ENCODE measurements around the gene PLCD4. TPM values are rescaled to one million over a fixed set of nuclear protein-coding genes. Genes with fewer than 3 reads are reported as not detected.

PLCD4 gene
- total RNA-seq (under 1 TPM; 0.85 to 0.91 TPM), total RNA-seq (0.46 to 0.68 reads per million in 2 donors)

- Mint-ChIP-seq H3K4me1 (peaks cover 3% of the 10 kb centered on the region), H3K36me3 (ENCODE audit: low read depth) (no peaks in the 10 kb centered on the region), H3K27me3 (peaks cover 41% of the 10 kb centered on the region), H3K27ac (no peak within 1 kb of the TSS), H3K4me3 (no peak within 1 kb of the TSS)
- ATAC-seq = no peak
- no peak for DNase-seq
- H3K9me3 ChIP-seq (ENCODE audit: control insufficient read depth, low read length, poor library complexity, severe bottlenecking) = no peaks in the 10 kb centered on the region
Measured at GRCh38 chr2:218607436-218608115, at the start of gene PLCD4. TSS of gene PLCD4 (plus strand) at chr2:218607899. CDS start at chr2:218615740, 7,841 bp downstream.

- no peaks in the 10 kb centered on the region for H3K27me3 Mint-ChIP-seq
- peaks cover 15% of the 10 kb centered on the region for H3K36me3 Mint-ChIP-seq (ENCODE audit: low read depth)
- ATAC-seq (no peak), DNase-seq (no peak)
- H3K4me3 Mint-ChIP-seq = no peak overlapping the region
- H3K27ac Mint-ChIP-seq = no peak overlapping the region
- H3K9me3 ChIP-seq (ENCODE audit: control insufficient read depth, low read length, poor library complexity, severe bottlenecking) = no peaks in the 10 kb centered on the region
- peaks cover 6% of the 10 kb centered on the region for H3K4me1 Mint-ChIP-seq
Measured at GRCh38 chr2:218557941-218558340, 49.8 kb upstream of the PLCD4 start.

- Mint-ChIP-seq H3K4me3 (no peak overlapping the region), H3K27ac (no peak overlapping the region), H3K36me3 (ENCODE audit: low read depth) (peaks cover 11% of the 10 kb centered on the region), H3K4me1 (peaks cover 9% of the 10 kb centered on the region), H3K27me3 (no peaks in the 10 kb centered on the region)
- no peak for DNase-seq
- ATAC-seq = no peak
- no peaks in the 10 kb centered on the region for H3K9me3 ChIP-seq (ENCODE audit: control insufficient read depth, low read length, poor library complexity, severe bottlenecking)
Measured at GRCh38 chr2:218558986-218559385, 48.7 kb upstream of the PLCD4 start.

- no peak for DNase-seq
- peaks cover 33% of the 10 kb centered on the region for H3K4me1 Mint-ChIP-seq
- H3K4me3 Mint-ChIP-seq = no peak overlapping the region
- H3K27me3 Mint-ChIP-seq = no peaks in the 10 kb centered on the region
- no peak for ATAC-seq
- H3K27ac Mint-ChIP-seq = peak overlapping the region; percentile 9
- no peaks in the 10 kb centered on the region for H3K9me3 ChIP-seq (ENCODE audit: control insufficient read depth, low read length, poor library complexity, severe bottlenecking)
- peaks cover 6% of the 10 kb centered on the region for H3K36me3 Mint-ChIP-seq (ENCODE audit: low read depth)
Measured at GRCh38 chr2:218564056-218564455, 43.6 kb upstream of the PLCD4 start.

DNA sequence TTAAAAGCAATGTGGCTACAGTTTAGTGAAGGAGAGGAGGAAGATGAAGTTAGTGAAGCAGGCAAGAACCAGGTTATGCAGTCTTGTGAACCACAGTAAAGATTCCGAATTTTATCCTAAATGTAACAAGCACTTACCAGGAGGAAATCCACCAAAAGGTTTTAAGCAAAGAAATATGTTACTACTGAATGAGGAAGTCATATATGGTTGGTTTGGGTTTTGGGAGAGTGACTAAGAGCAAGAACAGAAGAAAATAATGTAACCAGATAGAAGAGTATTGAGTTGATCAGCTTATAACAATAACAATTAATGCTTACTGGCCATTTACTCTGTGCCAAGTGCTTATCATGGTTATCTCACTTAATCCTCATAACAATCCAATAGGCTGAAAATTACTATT lies 41.4 kb upstream of the PLCD4 start:
- DNase-seq (no peak), ATAC-seq (no peak)
- Mint-ChIP-seq H3K27me3 (no peaks in the 10 kb centered on the region), H3K4me3 (peak overlapping the region; percentile 99), H3K36me3 (ENCODE audit: low read depth) (peaks cover 7% of the 10 kb centered on the region), H3K4me1 (peaks cover 55% of the 10 kb centered on the region), H3K27ac (peak overlapping the region; percentile 100)
- H3K9me3 ChIP-seq (ENCODE audit: control insufficient read depth, low read length, poor library complexity, severe bottlenecking) = no peaks in the 10 kb centered on the region

DNA sequence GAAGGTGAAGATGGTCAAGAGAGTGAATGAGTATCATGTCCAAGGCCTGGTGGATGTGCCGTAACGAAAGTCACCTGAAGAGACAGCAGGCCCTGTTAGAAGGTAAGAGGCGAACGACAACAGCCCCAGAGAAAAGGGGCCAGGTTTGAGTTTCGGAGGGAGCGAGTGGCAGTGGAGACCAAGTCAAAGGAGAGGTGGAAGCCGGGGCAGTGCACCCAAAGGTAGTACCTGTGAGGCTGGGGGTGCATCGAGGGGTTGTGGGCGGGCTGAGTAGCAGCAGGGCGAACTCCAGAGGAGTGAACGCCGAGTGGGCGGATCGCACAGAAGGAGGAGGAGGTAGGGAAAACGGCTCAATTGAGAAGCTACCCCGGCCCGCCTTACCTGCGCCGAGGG lies 39.9 kb upstream of the PLCD4 start:
- Mint-ChIP-seq H3K36me3 (ENCODE audit: low read depth) (peaks cover 4% of the 10 kb centered on the region), H3K27me3 (no peaks in the 10 kb centered on the region), H3K27ac (peak overlapping the region; percentile 100), H3K4me3 (peak overlapping the region; percentile 99), H3K4me1 (peaks cover 57% of the 10 kb centered on the region)
- no peaks in the 10 kb centered on the region for H3K9me3 ChIP-seq (ENCODE audit: control insufficient read depth, low read length, poor library complexity, severe bottlenecking)
- DNase-seq = peak; percentile 55 to 68 (median 64)
- ATAC-seq = peak; percentile 62

DNA sequence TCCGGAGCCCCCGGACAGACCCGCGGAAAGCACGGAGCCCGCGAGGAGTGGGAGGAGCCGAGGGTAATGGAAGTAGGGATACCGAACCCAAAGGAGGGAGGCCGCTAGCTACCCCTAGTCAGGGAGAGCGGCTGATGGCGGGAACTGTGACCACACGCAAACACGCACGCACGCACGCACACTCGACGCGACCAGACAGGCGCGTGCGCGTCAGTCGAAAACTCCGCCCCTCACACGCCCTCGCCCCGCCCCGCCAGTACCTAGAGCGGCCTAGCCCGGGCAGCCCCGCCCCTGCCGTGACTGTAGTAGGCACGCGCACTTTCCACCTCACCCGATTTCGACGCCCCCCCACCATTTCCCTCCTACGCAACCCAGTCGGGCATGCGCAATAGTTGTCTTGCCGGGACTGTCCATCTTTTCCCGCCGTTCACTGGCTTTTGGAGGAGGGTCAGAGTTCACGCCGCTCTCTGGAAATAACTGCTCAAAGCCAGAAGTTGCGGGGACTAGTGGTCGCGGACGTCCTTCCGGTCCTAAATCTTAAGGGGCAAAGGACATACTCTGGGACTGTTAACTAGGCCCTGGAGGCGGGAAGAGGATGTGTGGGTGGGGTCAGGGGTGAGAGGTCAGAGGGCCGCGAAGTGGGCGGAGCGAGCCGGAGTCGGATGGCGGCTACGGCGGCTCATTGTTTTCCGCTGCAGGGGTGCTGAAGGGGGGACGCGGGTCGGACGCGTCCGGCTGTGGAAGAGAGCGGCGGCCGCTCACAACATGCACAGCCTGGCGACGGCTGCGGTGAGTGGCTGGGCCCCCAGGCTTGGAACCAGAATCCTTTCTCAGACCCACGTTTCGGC lies 39.3 kb upstream of the PLCD4 start, which contains the start of the genes CNOT9 and USP37:
Gene CNOT9, plus strand, starts transcription at position 650 of the 848 bp plus-strand sequence. Its CDS starts 116 bp downstream, at position 766.
Gene USP37, minus strand, starts transcription at position 162 of the 848 bp plus-strand sequence. CDS start 9,698 bp downstream, outside the sequence.
- peaks cover 57% of the 10 kb centered on the region for H3K4me1 Mint-ChIP-seq
- H3K9me3 ChIP-seq (ENCODE audit: control insufficient read depth, low read length, poor library complexity, severe bottlenecking) = no peaks in the 10 kb centered on the region
- ATAC-seq = peak; percentile 88

DNA sequence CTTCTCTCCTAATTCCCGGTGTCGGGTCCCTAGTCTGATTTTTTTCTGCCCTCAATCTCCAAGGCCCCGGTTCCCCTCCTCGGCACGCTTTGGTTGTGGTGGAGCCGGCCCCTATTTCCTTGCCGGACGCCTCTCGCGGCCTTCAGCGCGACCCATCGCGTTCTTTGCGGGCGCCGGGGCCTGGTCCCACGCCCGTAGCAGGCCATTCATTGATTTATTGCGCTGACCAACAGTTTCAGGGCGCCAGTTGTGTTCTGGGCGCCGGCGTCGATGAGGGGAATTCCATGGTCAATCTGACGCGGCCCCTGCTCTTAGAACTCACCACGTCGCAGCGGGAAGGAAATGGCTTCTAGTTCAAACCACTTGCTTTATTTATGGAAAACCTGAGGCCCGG lies 38.7 kb upstream of the PLCD4 start:
- Mint-ChIP-seq H3K36me3 (ENCODE audit: low read depth) (peaks cover 4% of the 10 kb centered on the region), H3K27me3 (no peaks in the 10 kb centered on the region), H3K4me1 (peaks cover 54% of the 10 kb centered on the region), H3K4me3 (peak overlapping the region; percentile 99), H3K27ac (peak overlapping the region; percentile 100)
- no peaks in the 10 kb centered on the region for H3K9me3 ChIP-seq (ENCODE audit: control insufficient read depth, low read length, poor library complexity, severe bottlenecking)
- ATAC-seq = peak; percentile 22
- peak; percentile 48 to 59 (median 58) for DNase-seq

More for the DNA sequence above, 39.3 kb upstream of the PLCD4 start, which contains the start of the genes CNOT9 and USP37:
- Mint-ChIP-seq H3K27ac (peak within 1 kb of the TSS; percentile 100), H3K27me3 (no peaks in the 10 kb centered on the region), H3K36me3 (ENCODE audit: low read depth) (peaks cover 4% of the 10 kb centered on the region), H3K4me3 (peak within 1 kb of the TSS; percentile 99)
- peak; percentile 100 for DNase-seq

DNA sequence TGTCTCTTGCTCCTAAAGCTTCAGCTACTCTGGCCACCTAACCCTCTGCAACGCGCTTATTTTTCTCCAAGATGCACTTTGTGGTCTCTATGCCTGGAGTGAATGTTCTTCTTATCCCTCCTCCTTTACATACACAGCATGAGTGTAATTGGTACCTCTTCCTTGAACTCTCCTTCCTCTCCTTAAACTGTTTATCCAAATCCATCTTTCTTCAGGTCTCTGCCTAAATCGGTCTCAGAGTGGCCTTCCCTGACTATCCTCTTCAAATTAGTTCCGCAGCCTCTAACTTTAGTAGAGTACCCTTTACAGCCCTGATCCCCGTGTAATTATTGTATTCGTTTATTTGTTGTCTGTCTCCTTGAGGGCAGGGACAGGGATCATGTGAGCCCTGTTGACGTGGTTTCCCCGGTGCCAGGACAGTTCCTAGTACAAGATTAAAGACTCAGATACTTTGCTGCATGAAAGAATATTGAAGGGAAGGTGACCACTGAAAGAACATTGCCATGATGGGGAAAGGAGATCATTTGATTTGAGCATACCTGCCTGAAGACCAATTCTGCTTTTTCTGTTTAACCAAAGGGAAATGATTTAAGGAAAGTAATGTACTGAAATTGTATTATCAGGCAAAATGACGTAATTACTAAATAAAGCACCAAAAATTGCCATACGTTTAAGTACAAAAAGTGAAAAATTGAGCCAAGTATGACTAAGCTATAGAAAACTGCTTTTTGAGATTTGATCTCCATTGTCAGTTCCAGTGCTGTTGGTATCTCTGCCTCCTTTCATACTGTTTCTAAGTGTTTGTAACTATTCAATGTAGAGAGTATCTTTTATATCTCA lies 37.8 kb upstream of the PLCD4 start:
- DNase-seq (no peak), ATAC-seq (no peak)
- Mint-ChIP-seq H3K27me3 (no peaks in the 10 kb centered on the region), H3K36me3 (ENCODE audit: low read depth) (peaks cover 4% of the 10 kb centered on the region), H3K27ac (peak overlapping the region; percentile 100), H3K4me1 (peaks cover 52% of the 10 kb centered on the region), H3K4me3 (peak overlapping the region; percentile 99)
- no peaks in the 10 kb centered on the region for H3K9me3 ChIP-seq (ENCODE audit: control insufficient read depth, low read length, poor library complexity, severe bottlenecking)

DNA sequence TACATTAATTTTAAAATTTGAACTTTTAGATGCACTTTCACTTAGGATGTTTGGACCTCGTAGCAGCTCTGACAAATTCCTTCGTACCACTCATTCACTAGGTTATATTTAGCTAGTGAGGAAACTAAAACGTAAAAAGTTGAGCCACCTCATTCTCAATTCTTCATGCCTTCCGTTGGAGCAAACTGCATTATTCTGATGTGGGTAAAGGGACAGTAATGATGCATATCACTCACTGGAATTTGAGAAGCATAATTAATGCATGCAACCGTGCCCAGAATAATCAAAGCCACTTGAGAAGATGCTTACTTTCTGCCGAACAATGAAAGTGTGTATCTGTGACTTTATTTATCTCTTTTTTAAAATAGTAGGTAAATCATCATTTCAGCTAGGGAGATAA lies 36.8 kb upstream of the PLCD4 start:
- Mint-ChIP-seq H3K4me3 (peak overlapping the region; percentile 99), H3K4me1 (peaks cover 55% of the 10 kb centered on the region), H3K27me3 (no peaks in the 10 kb centered on the region), H3K27ac (peak overlapping the region; percentile 100), H3K36me3 (ENCODE audit: low read depth) (peaks cover 4% of the 10 kb centered on the region)
- ATAC-seq (no peak), DNase-seq (no peak)
- H3K9me3 ChIP-seq (ENCODE audit: control insufficient read depth, low read length, poor library complexity, severe bottlenecking) = no peaks in the 10 kb centered on the region

DNA sequence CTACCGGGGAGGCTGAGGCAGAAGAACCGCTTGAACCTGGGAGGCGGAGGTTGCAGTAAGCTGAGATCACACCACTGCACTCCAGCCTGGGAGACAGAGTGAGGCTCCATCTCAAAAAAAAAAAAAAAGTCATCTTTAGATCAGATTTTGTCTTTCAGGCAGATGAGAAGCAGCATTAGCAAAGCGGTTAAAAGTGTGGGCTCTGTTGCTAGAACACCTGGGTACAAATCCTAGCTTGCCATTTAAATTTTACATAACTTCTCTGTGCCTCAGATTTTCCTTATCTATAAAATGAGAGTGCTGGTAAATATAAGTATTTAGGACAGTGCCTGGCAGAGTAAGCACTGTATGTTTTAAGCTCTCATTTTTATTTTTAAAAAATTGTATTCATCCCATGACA lies 30.8 kb upstream of the PLCD4 start:
- Mint-ChIP-seq H3K27me3 (no peaks in the 10 kb centered on the region), H3K4me3 (no peak overlapping the region), H3K4me1 (peaks cover 17% of the 10 kb centered on the region), H3K36me3 (ENCODE audit: low read depth) (no peaks in the 10 kb centered on the region), H3K27ac (peak overlapping the region; percentile 82)
- ATAC-seq (no peak), DNase-seq (no peak)
- H3K9me3 ChIP-seq (ENCODE audit: control insufficient read depth, low read length, poor library complexity, severe bottlenecking) = no peaks in the 10 kb centered on the region

- H3K4me1 Mint-ChIP-seq = peaks cover 14% of the 10 kb centered on the region
- no peak for ATAC-seq
- no peak for DNase-seq
- no peaks in the 10 kb centered on the region for H3K9me3 ChIP-seq (ENCODE audit: control insufficient read depth, low read length, poor library complexity, severe bottlenecking)
- H3K36me3 Mint-ChIP-seq (ENCODE audit: low read depth) = no peaks in the 10 kb centered on the region
- H3K27me3 Mint-ChIP-seq = no peaks in the 10 kb centered on the region
- H3K4me3 Mint-ChIP-seq = no peak overlapping the region
- H3K27ac Mint-ChIP-seq = peak overlapping the region; percentile 24
Measured at GRCh38 chr2:218577482-218578220, 30.0 kb upstream of the PLCD4 start.

Measured in T-helper 17 cell (primary cell).